Stomach (tissue), 19 donors: ENCODE measurements around the gene SPANXN5. TPM values are rescaled to one million over a fixed set of nuclear protein-coding genes. Genes with fewer than 3 reads are reported as not detected.
"Not testable (repeated sequence)": the region's sequence is repeated elsewhere in the genome, so short reads cannot be mapped to it uniquely, and the experiment has no call there.

Experiments used
- DNase-seq, 2 donors: peaks; one replicate each; pipeline versions ENCODE4 v3.0.0 to v3.0.0-alpha.2; 2013 to 2019
- H3K27ac ChIP-seq, 5 donors: fragments of 200-600 bp in 4 of 5; sonication (generic) in 4 of 5; one replicate each; pipeline ENCODE4 v1.5.1; 2013 to 2019; ENCODE audit warnings: mild to moderate bottlenecking in 1 of 5, moderate library complexity in 1 of 5
- H3K27me3 ChIP-seq, 3 donors: fragments of 200-600 bp; sonication (generic); one replicate each; pipeline ENCODE4 v1.5.1; 2017 to 2019; ENCODE audit warnings: mixed run types in 1 of 3
- H3K36me3 ChIP-seq, 4 donors: fragments of 200-600 bp; sonication (generic); 1 replicate in 3 of 4; 2 replicates in 1 of 4; pipeline ENCODE4 v1.5.1; 2016 to 2019
- H3K4me1 ChIP-seq, 4 donors: fragments of 200-600 bp; sonication (generic); one replicate each; pipeline ENCODE4 v1.5.1; 2016 to 2019
- H3K4me3 ChIP-seq, 4 donors: fragments of 200-600 bp; sonication (generic) in 3 of 4; one replicate each; pipeline ENCODE4 v1.5.1; 2016 to 2019; ENCODE audit warnings: mild to moderate bottlenecking in 1 of 4
- H3K9me3 ChIP-seq, 4 donors: fragments of 200-600 bp; sonication (generic); one replicate each; pipeline ENCODE4 v1.5.1; 2016 to 2019
- EP300 ChIP-seq: sonication (generic); formaldehyde crosslinking; IDR thresholded peaks from one replicate; pipeline ENCODE4 v1.6.1; 2017; ENCODE audit warnings: antibody characterized with exemption
- POLR2A ChIP-seq, 4 donors: fragments of 450-650 bp; IDR thresholded peaks; one replicate each; pipeline ENCODE4 v1.6.1; 2016; ENCODE audit warnings: antibody characterized with exemption in 4 of 4, control low read depth in 2 of 4, mild to moderate bottlenecking in 1 of 4, moderate library complexity in 1 of 4
- POLR2AphosphoS5 ChIP-seq, 3 donors: sonication (generic); formaldehyde crosslinking; IDR thresholded peaks; one replicate each; pipeline ENCODE4 v1.6.1; 2016; ENCODE audit warnings: antibody characterized with exemption in 3 of 3
- WGBS, 5 donors: extraction: QIAGEN DNeasy Blood & Tissue Kit in 3 of 5; methylation state at CpG; one replicate each; pipeline versions ENCODE4 v1.1.5 to v1.1.7; 2013 to 2018; 5-methylcytosine and 5-hydroxymethylcytosine counted together
- intact Hi-C: fragments of 100-400 bp; cut with DNase I; formaldehyde crosslinking; loops from one replicate; pipeline ENCODE4 v1.15.1; 2023; ENCODE audit warnings: low total_unique reads
- long read RNA-seq, 10 donors: transcript quantifications; one replicate each; lab custom pipeline, GENCODE V29; 2026
- polyA plus RNA-seq, 3 donors: library from polyadenylated mRNA; stranded (reverse); fragments of 200-250 nt; gene quantifications; one replicate each; pipeline ENCODE4 v1.2.3, GENCODE V29; 2013
- total RNA-seq, 5 donors: library from RNA; depleted of rRNA; stranded (reverse); fragments of >200 nt; gene quantifications; one replicate each; pipeline versions ENCODE4 v1.1.0 to v1.2.3, GENCODE V29; 2014 to 2016
- TF ChIP-seq, protein P1 (sequence below), 7 experiments: fragments of 450-650 bp in 4 of 7; fragments of 200-600 bp in 3 of 7; sonication (generic) in 3 of 7; IDR thresholded peaks; one replicate each; pipeline ENCODE4 v1.5.1; 2016 to 2019; ENCODE audit warnings: antibody characterized with exemption in 7 of 7, control low read depth in 2 of 7, mild to moderate bottlenecking in 1 of 7
- donor health status: healthy with polysubstance abuse.
- donor health status: Bipolar disorder and iron deficiency.
- donor health status: healthy.

Gene SPANXN5, protein sequence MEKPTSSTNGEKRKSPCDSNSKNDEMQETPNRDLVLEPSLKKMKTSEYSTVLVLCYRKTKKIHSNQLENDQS
- total RNA-seq: not detected
- not detected for polyA plus RNA-seq
- long read RNA-seq, donor 1: 0 reads
- long read RNA-seq, donor 2: 0 reads
- long read RNA-seq, donor 3: 0 reads
- long read RNA-seq, donor 4: 0 reads
- long read RNA-seq, donor 5: 0 reads
- long read RNA-seq, donor 6: 0 reads
- long read RNA-seq, donor 7: 0 reads
- long read RNA-seq, donor 8: 0 reads
- long read RNA-seq, donor 9: 0 reads
- long read RNA-seq, donor 10: 0 reads

GRCh38 chrX:52797327-52797726 lies at the start of gene SPANXN5:
Gene SPANXN5 (minus strand): TSS chrX:52797427. CDS start chrX:52797348, 79 bp downstream.
- intact Hi-C loops, H3K4me1 ChIP-seq, DNase-seq, H3K27me3 ChIP-seq, H3K4me3 ChIP-seq, H3K27ac ChIP-seq, H3K9me3 ChIP-seq, H3K36me3 ChIP-seq: not testable (repeated sequence)
- WGBS, 5 donors: 87 to 95% (median 91%) methylated on average over 2 of the region's 2 CpGs

DNA sequence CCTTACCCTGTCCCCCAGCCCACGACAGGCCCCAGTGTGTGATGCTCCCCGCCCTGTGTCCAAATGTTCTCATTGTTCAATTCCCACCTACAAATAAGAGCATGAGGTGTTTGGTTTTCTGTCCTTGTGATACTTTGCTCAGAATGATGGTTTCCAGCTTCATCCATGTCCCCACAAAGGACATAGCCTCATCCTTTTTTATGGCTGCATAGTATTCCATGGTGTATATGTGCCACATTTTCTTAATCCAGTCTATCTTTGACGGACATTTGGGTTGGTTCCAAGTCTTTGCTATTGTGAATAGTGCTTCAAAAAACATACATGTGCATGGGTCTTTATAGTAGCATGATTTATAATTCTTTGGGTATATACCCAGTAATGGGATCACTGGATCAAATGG lies 46.4 kb upstream of the SPANXN5 start:
- 76 to 96% (median 83%) methylated on average over 2 to 3 of the region's 3 CpGs for WGBS, 5 donors

DNA sequence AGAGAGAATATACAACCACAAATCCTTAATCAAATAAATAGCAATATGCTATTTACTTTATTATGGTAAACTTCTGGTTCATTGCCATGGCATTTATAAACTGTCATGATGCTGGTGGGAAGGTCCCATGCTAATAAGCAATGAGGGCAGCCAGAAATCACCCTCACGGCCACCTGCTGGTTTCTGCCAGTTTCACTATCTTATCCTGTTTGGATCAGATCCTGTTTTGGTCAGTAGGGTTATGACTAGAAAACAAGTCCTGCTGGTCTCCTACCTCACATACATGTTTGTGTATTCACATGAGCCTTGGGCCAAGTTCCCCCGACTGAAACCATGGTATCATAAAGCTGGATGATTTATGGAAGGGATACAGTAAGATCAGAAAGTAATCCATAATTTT lies 41.9 kb upstream of the SPANXN5 start:
- TF ChIP-seq POLR2AphosphoS5 (IDR thresholded peaks at IDR 0.05): no peak
- no peak for TF ChIP-seq EP300
- TF ChIP-seq, protein P1, sequence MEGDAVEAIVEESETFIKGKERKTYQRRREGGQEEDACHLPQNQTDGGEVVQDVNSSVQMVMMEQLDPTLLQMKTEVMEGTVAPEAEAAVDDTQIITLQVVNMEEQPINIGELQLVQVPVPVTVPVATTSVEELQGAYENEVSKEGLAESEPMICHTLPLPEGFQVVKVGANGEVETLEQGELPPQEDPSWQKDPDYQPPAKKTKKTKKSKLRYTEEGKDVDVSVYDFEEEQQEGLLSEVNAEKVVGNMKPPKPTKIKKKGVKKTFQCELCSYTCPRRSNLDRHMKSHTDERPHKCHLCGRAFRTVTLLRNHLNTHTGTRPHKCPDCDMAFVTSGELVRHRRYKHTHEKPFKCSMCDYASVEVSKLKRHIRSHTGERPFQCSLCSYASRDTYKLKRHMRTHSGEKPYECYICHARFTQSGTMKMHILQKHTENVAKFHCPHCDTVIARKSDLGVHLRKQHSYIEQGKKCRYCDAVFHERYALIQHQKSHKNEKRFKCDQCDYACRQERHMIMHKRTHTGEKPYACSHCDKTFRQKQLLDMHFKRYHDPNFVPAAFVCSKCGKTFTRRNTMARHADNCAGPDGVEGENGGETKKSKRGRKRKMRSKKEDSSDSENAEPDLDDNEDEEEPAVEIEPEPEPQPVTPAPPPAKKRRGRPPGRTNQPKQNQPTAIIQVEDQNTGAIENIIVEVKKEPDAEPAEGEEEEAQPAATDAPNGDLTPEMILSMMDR (IDR thresholded peaks at IDR 0.05): no peak
- no peak for TF ChIP-seq POLR2A (IDR thresholded peaks at IDR 0.05)
- Histone ChIP-seq H3K36me3 (no peaks in the 10 kb centered on the region), H3K9me3 (peaks cover 0 to 12% (median 5%) of the 10 kb centered on the region in 4 donors), H3K27ac (no peak overlapping the region), H3K4me3 (no peak overlapping the region), H3K27me3 (no peaks in the 10 kb centered on the region), H3K4me1 (no peaks in the 10 kb centered on the region)
- DNase-seq: no peak
- intact Hi-C loops: no loop called here
- WGBS, 5 donors: 23 to 50% (median 34%) methylated on average over 2 of the region's 2 CpGs

More for the DNA sequence above, 46.4 kb upstream of the SPANXN5 start:
- H3K36me3 ChIP-seq, H3K4me1 ChIP-seq, H3K4me3 ChIP-seq, intact Hi-C loops, DNase-seq, H3K27me3 ChIP-seq, H3K27ac ChIP-seq: not testable (repeated sequence)
- peaks cover 0 to 18% (median 8%) of the 10 kb centered on the region in 4 donors for H3K9me3 ChIP-seq

DNA sequence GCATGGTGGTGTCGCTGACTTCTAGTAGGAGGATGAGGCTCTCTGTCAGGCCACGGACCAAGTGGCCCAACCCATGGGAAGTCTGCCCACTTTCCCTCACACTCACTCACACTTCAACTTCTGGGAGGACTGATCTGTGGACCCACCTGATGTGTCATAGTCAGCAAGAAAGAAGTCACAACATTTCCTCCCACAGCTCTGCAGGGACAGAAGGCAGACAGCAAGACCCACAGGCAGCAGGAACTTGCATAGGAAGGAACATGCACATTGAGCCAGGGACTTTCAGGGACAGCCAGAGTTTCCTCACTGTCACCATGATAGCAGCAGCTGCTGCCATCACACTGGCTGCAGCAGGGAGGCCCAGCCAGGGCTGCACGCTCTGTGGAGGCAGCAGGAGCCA lies 33.3 kb upstream of the SPANXN5 start:
- intact Hi-C loops: no loop called here
- WGBS, 5 donors: 40 to 77% (median 63%) methylated on average over 2 to 3 of the region's 3 CpGs

GRCh38 chrX:52824608-52825007 lies 27.4 kb upstream of the SPANXN5 start:
- Histone ChIP-seq H3K36me3 (no peaks in the 10 kb centered on the region), H3K27me3 (peaks cover 0 to 6% (median 0%) of the 10 kb centered on the region in 3 donors), H3K4me1 (no peaks in the 10 kb centered on the region), H3K4me3 (no peak overlapping the region), H3K9me3 (no peaks in the 10 kb centered on the region), H3K27ac (no peak overlapping the region)
- intact Hi-C loops: no loop called here
- DNase-seq: no peak
- WGBS, 5 donors: 34 to 59% (median 43%) methylated on average over 2 of the region's 2 CpGs
- TF ChIP-seq POLR2A (IDR thresholded peaks at IDR 0.05) (no peak), POLR2AphosphoS5 (IDR thresholded peaks at IDR 0.05) (no peak), EP300 (no peak)
- TF ChIP-seq, protein P1 (IDR thresholded peaks at IDR 0.05): no peak

More for the DNA sequence above, 33.3 kb upstream of the SPANXN5 start:
- peaks cover 0 to 10% (median 0%) of the 10 kb centered on the region in 3 donors for H3K27me3 ChIP-seq
- DNase-seq: no peak
- no peaks in the 10 kb centered on the region for H3K4me1 ChIP-seq
- no peak overlapping the region for H3K27ac ChIP-seq
- no peaks in the 10 kb centered on the region for H3K36me3 ChIP-seq
- no peak overlapping the region for H3K4me3 ChIP-seq
- TF ChIP-seq EP300 (no peak), POLR2A (IDR thresholded peaks at IDR 0.05) (no peak), POLR2AphosphoS5 (IDR thresholded peaks at IDR 0.05) (no peak)
- TF ChIP-seq, protein P1 (IDR thresholded peaks at IDR 0.05): no peak
- no peaks in the 10 kb centered on the region for H3K9me3 ChIP-seq
